Measurements from ENCODE around the gene GPR137.
"Not testable (repeated sequence)": the region's sequence is repeated elsewhere in the genome, so short reads cannot be mapped to it uniquely, and the experiment has no call there.

Gene GPR137

DNA sequence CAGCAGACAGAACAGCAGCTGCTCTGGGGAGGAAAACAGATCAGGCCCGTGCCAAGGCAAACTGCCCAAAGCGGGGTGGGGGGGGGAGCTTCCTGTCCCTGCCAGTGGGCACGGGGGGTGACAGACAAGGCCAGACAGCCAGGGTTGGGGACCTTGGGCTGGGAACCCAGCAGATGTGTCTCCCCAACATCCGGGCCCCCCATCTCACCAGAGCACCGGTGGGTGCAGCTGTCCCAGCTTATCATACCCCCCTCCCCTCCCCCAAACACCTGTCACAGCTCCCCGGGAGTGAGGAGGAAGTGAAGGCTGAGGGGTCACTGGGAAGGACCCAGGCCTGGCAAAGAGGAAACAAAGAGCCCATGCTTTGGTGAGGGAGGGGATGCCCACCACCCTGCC is 40.2 kb upstream of the GPR137 start:
- peak overlapping the region; percentile 96 for H3K4me3 ChIP-seq (ENCODE audit: low read depth, low read length)
- TF ChIP-seq, protein P1, sequence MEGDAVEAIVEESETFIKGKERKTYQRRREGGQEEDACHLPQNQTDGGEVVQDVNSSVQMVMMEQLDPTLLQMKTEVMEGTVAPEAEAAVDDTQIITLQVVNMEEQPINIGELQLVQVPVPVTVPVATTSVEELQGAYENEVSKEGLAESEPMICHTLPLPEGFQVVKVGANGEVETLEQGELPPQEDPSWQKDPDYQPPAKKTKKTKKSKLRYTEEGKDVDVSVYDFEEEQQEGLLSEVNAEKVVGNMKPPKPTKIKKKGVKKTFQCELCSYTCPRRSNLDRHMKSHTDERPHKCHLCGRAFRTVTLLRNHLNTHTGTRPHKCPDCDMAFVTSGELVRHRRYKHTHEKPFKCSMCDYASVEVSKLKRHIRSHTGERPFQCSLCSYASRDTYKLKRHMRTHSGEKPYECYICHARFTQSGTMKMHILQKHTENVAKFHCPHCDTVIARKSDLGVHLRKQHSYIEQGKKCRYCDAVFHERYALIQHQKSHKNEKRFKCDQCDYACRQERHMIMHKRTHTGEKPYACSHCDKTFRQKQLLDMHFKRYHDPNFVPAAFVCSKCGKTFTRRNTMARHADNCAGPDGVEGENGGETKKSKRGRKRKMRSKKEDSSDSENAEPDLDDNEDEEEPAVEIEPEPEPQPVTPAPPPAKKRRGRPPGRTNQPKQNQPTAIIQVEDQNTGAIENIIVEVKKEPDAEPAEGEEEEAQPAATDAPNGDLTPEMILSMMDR (IDR thresholded peaks at IDR 0.05; ENCODE audit: control insufficient read depth, extremely low read depth, insufficient read depth): no peak
- DNase-seq (ENCODE audit: low read depth): no peak

DNA sequence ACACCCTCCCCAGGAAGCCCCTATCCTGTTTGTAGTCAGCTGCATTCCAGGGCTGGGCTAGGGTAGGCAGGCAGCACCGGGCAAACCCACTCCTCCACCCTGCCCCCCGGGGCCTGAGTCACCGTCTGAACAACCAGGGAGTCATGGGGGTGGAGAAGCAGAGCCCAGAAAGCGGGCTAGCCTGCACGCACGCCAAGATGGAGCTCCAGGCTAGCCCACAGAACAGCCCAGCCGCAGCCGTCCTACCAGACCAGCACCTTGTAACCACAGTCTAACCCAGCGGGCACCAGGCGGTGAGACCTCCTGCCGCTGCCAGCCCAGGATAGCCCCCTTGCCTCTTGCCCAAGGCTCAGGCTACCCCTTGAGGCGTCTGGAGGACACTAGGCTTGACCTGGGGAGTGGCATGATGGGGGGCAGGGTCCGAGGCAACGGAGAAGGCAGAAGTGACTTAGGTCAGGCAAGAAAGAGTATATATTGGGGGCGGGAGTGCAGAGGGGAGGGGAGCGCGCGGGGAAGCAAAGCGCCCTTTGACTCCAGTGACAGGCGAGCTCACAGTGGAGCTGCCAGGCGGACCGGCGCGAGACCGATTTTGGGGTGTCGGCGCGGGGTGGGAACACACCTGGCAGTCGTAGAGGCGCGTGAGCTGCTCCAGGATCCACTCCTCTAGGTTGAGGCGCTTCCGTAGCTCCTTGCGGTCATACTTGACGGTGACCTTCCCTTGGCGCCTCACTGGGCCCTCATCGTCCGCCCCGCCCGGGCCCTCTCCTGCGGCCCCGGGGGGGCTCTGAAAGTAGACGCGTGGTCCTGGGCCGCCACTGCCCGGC is 39.6 kb upstream of the GPR137 start:
- TF ChIP-seq, protein P1 (IDR thresholded peaks at IDR 0.05; ENCODE audit: control insufficient read depth, extremely low read depth, insufficient read depth): no peak
- no peak for DNase-seq (ENCODE audit: low read depth)
- H3K4me3 ChIP-seq (ENCODE audit: low read depth, low read length): peak overlapping the region; percentile 96

DNA sequence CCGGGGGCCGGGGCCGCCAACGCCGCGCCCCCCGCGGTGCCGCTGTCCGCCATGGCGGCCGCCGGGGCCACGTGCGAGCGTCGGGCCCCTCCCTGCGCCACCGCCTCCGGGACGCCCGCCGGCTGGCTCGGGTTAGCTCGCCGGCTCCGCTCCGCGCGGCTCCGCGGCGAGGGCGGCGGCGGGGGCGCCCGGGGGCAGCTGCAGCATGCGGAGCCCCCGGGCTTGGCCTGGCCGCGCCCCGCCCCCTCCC is 39.1 kb upstream of the GPR137 start:
- not testable (repeated sequence) for DNase-seq (ENCODE audit: low read depth)
- peak overlapping the region; percentile 96 for H3K4me3 ChIP-seq (ENCODE audit: low read depth, low read length)

DNA sequence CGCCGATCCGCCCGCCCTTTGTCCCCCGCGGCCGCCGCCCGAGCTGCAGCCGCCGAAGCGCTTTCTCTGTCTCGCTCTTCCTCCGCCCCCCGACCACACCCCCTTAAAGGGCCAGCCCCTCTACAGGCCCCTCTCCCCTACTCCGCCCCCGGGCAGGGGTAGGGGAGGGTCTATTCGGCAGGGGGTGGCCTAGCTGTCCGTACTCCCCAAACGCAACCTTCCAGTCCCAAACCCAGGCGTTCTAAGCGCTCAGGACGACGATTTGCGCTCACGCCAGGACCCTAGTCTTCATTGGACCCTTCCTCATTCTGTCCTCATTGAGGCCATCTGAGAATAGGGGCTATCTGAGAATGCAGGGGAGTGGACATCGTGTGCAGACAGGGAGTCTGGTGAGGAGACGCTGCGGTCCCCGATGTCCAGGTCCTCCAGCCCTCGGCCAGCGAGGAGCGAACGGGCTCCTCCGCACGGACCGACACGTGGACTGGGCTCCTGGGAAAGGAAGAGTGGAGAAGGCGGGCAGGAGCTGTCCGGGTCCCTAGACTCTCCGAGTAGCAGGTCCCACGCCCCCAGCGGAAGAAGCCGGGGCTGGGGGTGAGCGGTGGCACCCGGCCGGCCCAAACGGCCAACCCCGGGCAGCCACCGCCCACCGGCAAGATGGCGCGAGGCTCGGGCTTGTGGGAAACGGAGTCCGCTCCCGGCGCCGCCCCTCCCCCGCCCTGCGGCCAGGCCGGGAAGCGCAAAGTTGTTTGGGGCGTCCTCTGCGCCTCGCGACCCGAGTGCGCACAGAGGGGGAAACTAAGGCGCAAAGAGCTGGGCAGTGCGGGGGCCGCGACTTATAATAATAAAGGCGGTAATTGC is 38.5 kb upstream of the GPR137 start, which contains the start of gene PPP1R14B:
Gene PPP1R14B, minus strand, starts transcription at position 73 of the 858 bp plus-strand sequence. CDS start 270 bp downstream, outside the sequence.
- DNase-seq (ENCODE audit: low read depth): no peak
- peak within 1 kb of the TSS; percentile 96 for H3K4me3 ChIP-seq (ENCODE audit: low read depth, low read length)
- TF ChIP-seq, protein P1 (IDR thresholded peaks at IDR 0.05; ENCODE audit: control insufficient read depth, extremely low read depth, insufficient read depth): 0 out of 2 replicates have a peak, but pooled peaks have one; percentile 4

DNA sequence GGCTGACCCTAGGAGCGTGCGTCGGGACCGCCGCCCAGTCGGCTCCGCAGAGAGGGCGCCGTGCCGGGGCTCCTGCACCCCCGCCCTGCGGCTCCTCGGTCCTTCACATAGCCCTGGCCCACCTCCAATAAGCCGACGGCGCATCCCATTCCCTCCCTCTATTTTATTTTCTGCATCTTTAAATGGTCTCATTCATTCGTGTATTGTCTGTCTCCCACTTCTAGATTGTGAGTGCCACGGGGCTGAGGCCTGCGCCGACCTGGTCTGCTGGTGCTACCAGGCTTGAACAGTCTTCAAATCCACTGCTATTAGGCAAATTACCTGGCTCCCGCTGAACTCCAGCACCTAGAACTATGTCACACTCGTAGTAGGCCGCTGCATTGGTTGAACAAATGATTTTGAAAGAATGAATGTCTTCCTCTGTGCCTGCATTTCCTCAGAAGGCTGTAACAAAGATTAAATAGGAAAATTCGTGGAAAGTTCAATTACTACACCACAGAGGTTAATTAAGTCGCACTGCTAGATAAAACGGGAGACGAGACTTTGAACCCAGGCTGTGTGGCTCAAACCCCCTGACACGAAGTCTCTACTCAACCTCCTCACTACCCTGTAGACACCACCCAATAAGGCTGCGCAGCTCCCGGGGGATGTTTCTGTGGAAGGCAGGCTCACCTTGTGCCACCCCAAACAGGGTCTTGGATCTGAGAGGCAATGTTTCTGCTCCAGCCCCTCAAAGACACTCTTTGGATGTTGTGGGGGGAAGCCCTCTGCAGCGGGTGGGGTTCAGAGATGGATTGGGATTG is 37.7 kb upstream of the GPR137 start:
- no peak for DNase-seq (ENCODE audit: low read depth)
- TF ChIP-seq, protein P1 (IDR thresholded peaks at IDR 0.05; ENCODE audit: control insufficient read depth, extremely low read depth, insufficient read depth): no peak
- peak overlapping the region; percentile 64 for H3K4me3 ChIP-seq (ENCODE audit: low read depth, low read length)

DNA sequence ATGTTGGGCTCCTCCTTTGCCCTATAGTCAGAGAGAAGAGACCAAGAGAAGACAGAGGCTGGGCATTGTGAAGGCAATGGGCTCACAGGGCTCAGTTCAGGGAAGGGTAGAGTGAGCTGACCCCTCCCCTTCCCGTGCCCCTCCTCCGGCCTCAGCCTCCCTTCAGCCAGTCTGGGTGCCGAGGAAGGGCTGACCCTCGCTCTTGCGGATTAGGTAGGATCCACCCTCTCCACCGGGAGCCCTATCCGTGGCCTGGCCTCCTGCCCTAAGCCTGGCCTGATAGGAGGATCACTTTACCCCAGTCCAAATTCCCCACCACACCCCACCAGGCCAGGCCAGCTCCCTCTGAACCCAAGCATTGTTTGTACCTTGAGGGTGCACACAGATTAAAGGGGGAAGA is 37.1 kb upstream of the GPR137 start:
- no peak for DNase-seq (ENCODE audit: low read depth)
- no peak overlapping the region for H3K4me3 ChIP-seq (ENCODE audit: low read depth, low read length)
- TF ChIP-seq, protein P1 (IDR thresholded peaks at IDR 0.05; ENCODE audit: control insufficient read depth, extremely low read depth, insufficient read depth): no peak

DNA sequence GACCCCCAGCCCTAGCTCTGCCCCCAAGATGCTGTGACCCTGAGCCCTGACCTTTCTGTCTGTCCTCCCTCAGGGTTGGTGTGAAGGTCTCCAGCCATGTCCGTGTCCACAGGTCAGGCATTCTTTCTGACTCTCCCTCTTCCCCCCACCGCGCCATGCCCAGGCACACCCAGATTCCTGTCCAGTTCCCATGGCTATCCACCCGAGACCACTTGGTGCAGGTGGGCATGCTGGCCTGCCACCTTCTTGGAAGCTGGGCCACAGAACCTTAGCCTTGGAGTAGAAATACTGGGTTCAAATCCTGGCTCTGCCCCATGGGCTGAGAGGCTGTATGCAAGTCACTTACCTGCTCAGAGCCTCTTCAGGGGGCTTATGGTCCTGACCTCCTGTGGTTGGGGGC is 36.6 kb upstream of the GPR137 start:
- no peak overlapping the region for H3K4me3 ChIP-seq (ENCODE audit: low read depth, low read length)
- DNase-seq (ENCODE audit: low read depth): no peak
- TF ChIP-seq, protein P1 (IDR thresholded peaks at IDR 0.05; ENCODE audit: control insufficient read depth, extremely low read depth, insufficient read depth): no peak
